Measurements from ENCODE around the gene MROH9. TPM values are rescaled to one million over a fixed set of nuclear protein-coding genes. Genes with fewer than 3 reads are reported as not detected.

The MROH9 gene
- total RNA-seq, 6 experiments from 2014 or later = 0.10 to 0.17 (median 0.11) TPM; not detected in 3

DNA sequence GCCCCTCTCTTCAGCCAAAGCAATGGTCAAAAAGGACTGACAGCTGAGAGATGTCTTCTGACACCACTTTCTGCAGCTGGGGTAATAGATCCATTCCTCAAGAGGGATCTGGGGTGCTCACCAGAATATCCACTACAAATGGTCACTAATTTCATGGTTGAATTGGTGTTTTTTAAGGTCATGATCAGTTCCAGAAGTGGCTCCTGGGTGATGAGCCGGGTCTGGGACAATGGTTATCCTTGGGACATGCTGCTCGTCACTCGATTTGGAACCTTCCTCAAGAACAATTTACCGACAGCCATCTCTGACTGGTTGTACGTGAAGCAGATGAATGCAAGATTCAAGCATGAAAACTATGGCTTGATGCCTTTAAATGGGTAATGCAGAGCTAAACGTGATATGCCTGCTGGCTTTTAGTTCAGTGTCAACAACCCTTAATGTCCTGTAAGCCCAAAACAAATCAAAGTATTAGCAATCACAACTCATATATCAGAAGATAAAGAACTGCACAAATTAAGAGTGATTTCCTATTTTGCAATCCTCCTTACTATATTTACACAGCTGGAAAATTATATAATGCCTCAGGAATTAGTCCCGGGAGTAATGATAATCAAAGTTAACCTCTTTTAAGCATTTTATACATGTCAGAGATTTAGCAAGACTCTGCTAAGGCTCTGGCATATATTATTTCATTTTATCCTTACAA lies 175.4 kb downstream of the MROH9 start:
- no peaks in the 10 kb centered on the region for H3K9me3 Mint-ChIP-seq
- no peak for DNase-seq
- no peak overlapping the region for H3K4me3 Mint-ChIP-seq
- H3K36me3 Mint-ChIP-seq (ENCODE audit: low read depth) = no peaks in the 10 kb centered on the region
- H3K4me1 Mint-ChIP-seq (ENCODE audit: low read depth) = no peaks in the 10 kb centered on the region
- TF ChIP-seq, protein P1, sequence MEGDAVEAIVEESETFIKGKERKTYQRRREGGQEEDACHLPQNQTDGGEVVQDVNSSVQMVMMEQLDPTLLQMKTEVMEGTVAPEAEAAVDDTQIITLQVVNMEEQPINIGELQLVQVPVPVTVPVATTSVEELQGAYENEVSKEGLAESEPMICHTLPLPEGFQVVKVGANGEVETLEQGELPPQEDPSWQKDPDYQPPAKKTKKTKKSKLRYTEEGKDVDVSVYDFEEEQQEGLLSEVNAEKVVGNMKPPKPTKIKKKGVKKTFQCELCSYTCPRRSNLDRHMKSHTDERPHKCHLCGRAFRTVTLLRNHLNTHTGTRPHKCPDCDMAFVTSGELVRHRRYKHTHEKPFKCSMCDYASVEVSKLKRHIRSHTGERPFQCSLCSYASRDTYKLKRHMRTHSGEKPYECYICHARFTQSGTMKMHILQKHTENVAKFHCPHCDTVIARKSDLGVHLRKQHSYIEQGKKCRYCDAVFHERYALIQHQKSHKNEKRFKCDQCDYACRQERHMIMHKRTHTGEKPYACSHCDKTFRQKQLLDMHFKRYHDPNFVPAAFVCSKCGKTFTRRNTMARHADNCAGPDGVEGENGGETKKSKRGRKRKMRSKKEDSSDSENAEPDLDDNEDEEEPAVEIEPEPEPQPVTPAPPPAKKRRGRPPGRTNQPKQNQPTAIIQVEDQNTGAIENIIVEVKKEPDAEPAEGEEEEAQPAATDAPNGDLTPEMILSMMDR (IDR thresholded peaks at IDR 0.05) = no peak
- H3K27ac Mint-ChIP-seq = no peak overlapping the region
- peaks cover 6% of the 10 kb centered on the region for H3K27me3 Mint-ChIP-seq (ENCODE audit: insufficient read depth)

DNA sequence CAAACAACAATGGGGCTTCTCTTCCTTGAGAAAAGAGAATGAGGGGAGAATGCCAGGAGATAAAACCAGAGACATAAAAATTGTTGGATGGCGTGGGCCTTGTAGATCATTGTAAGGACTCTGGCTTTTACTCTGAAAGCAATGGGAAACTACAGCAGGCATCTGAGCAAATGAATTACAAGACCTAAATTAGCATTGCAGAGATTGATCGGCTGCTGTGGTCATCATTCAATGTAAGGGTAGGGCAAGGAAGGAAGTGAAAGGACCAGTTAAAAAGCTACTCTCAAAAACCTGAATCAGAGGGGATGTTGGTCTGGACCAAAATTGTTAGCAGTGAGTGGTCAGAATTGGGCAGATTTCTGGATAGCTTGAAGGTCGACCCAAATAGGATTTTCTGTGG lies 176.8 kb downstream of the MROH9 start:
- TF ChIP-seq, protein P1 (IDR thresholded peaks at IDR 0.05) = no peak
- no peak for DNase-seq
- Mint-ChIP-seq H3K4me1 (ENCODE audit: low read depth) (no peaks in the 10 kb centered on the region), H3K9me3 (no peaks in the 10 kb centered on the region), H3K27ac (no peak overlapping the region), H3K4me3 (no peak overlapping the region), H3K27me3 (ENCODE audit: insufficient read depth) (peaks cover 6% of the 10 kb centered on the region), H3K36me3 (ENCODE audit: low read depth) (no peaks in the 10 kb centered on the region)

DNA sequence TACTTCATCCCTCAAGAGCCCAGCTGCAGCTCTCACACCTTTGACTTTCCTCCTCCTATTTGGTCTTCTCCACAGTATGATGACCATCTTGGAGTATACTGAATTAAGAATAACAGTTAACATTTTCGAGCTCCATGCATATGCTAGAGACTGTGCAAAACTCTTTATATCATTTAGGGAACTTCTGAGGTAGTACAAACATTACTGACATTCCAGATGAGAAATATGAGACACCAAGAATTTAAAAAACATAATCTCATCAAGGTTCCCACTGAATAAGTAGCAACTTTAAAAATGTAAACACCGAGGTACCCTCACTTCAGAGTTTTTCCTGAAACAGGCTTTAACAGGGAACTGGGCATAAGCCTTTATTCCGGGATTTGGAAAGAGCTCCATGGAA lies 178.0 kb downstream of the MROH9 start:
- DNase-seq = no peak
- Mint-ChIP-seq H3K27ac (no peak overlapping the region), H3K4me3 (no peak overlapping the region), H3K9me3 (no peaks in the 10 kb centered on the region), H3K4me1 (ENCODE audit: low read depth) (no peaks in the 10 kb centered on the region), H3K27me3 (ENCODE audit: insufficient read depth) (peaks cover 8% of the 10 kb centered on the region), H3K36me3 (ENCODE audit: low read depth) (no peaks in the 10 kb centered on the region)
- TF ChIP-seq, protein P1 (IDR thresholded peaks at IDR 0.05) = no peak

Small RNAs within 50 kb of the gene (microRNA-seq; reads per million reads assigned to microRNA genes)
- gene MIR1295A (not detected), gene MIR1295B (not detected)

Other genes starting within 250 kb of the MROH9 start
- under 1 TPM in 4 of 6 experiments, not detected in 2; 0.23 to 0.89 (median 0.40) TPM for gene FMO3, start 155.4 kb downstream of the MROH9 start, total RNA-seq (2021; fragmentation: NEBNext Ultra II Directional; extraction: Animal tissue kit (Norgen Biotek cat#: 25700))
- gene FMO2, start 249.8 kb downstream of the MROH9 start, total RNA-seq (2021; fragmentation: NEBNext Ultra II Directional; extraction: Animal tissue kit (Norgen Biotek cat#: 25700)) = not detected